ENCODE results near the gene RHAG. TPM values are rescaled to one million over a fixed set of nuclear protein-coding genes. Genes with fewer than 3 reads are reported as not detected.
"Not testable (repeated sequence)": the region's sequence is repeated elsewhere in the genome, so short reads cannot be mapped to it uniquely, and the experiment has no call there.

The RHAG gene
- total and polyA plus RNA-seq, 7 donors = 0.81 to 1.4 (median 0.83) TPM; not detected in 4

GRCh38 chr6:49618257-49618656, 18.4 kb downstream of the RHAG start:
- H3K4me3 ChIP-seq = no peak overlapping the region
- no peaks in the 10 kb centered on the region for H3K4me1 ChIP-seq
- H3K27me3 ChIP-seq = no peaks in the 10 kb centered on the region
- intact Hi-C loops (cut with DNase I) = no loop called here
- H3K27ac ChIP-seq = no peak overlapping the region
- DNase-seq = no peak
- no peaks in the 10 kb centered on the region for H3K9me3 ChIP-seq
- TF ChIP-seq CTCF (IDR thresholded peaks at IDR 0.05) = no peak
- TF ChIP-seq EP300 (IDR thresholded peaks at IDR 0.05) = no peak
- no peaks in the 10 kb centered on the region for H3K36me3 ChIP-seq

- H3K27me3 ChIP-seq; H3K27ac ChIP-seq; H3K9me3 ChIP-seq; DNase-seq; H3K4me1 ChIP-seq; H3K36me3 ChIP-seq; intact Hi-C loops (cut with DNase I); H3K4me3 ChIP-seq: not testable (repeated sequence)
- 81 to 82% methylated on average over 5 of the region's 5 CpGs for WGBS, 2 donors
Observed at GRCh38 chr6:49614144-49614543, 22.5 kb downstream of the RHAG start.

- no peaks in the 10 kb centered on the region for H3K4me1 ChIP-seq
- intact Hi-C loops (cut with DNase I) = no loop called here
Observed at GRCh38 chr6:49609285-49609684, 27.4 kb downstream of the RHAG start.

GRCh38 chr6:49608275-49608674, 28.4 kb downstream of the RHAG start:
- H3K27me3 ChIP-seq; H3K4me1 ChIP-seq; H3K27ac ChIP-seq; DNase-seq; intact Hi-C loops (cut with DNase I); H3K4me3 ChIP-seq; H3K9me3 ChIP-seq; H3K36me3 ChIP-seq: not testable (repeated sequence)
- WGBS, 2 donors = 85 to 91% methylated on average over 9 of the region's 9 CpGs

More at GRCh38 chr6:49609285-49609684, 27.4 kb downstream of the RHAG start:
- TF ChIP-seq EP300 (IDR thresholded peaks at IDR 0.05) (no peak), POLR2AphosphoS5 (IDR thresholded peaks at IDR 0.05) (no peak), CTCF (IDR thresholded peaks at IDR 0.05) (no peak)
- H3K4me3 ChIP-seq = no peak overlapping the region
- WGBS, 2 donors = 57 to 78% methylated on average over 1 of the region's 1 CpG
- no peaks in the 10 kb centered on the region for H3K27me3 ChIP-seq
- H3K9me3 ChIP-seq = no peaks in the 10 kb centered on the region
- no peaks in the 10 kb centered on the region for H3K36me3 ChIP-seq
- H3K27ac ChIP-seq = no peak overlapping the region
- no peak for DNase-seq

GRCh38 chr6:49607391-49607982, 29.2 kb downstream of the RHAG start:
- DNase-seq = no peak
- TF ChIP-seq CTCF (IDR thresholded peaks at IDR 0.05) = no peak
- TF ChIP-seq EP300 (IDR thresholded peaks at IDR 0.05) = no peak
- TF ChIP-seq POLR2A (IDR thresholded peaks at IDR 0.05) = no peak
- TF ChIP-seq POLR2AphosphoS5 (IDR thresholded peaks at IDR 0.05) = no peak
- intact Hi-C loops (cut with DNase I) = no loop called here

GRCh38 chr6:49606721-49607390, 29.8 kb downstream of the RHAG start:
- TF ChIP-seq POLR2AphosphoS5 (IDR thresholded peaks at IDR 0.05) = peak in 1 of 4 donors; percentile 33
- peak in 3 of 4 experiments; percentile 51 to 71 (median 52) for TF ChIP-seq CTCF (IDR thresholded peaks at IDR 0.05)
- no peak for TF ChIP-seq POLR2A (IDR thresholded peaks at IDR 0.05)
- Histone ChIP-seq H3K4me1 (no peaks in the 10 kb centered on the region), H3K4me3 (no peak overlapping the region), H3K27ac (no peak overlapping the region), H3K9me3 (no peaks in the 10 kb centered on the region), H3K27me3 (no peaks in the 10 kb centered on the region), H3K36me3 (no peaks in the 10 kb centered on the region)
- DNase-seq = no peak
- intact Hi-C loops (cut with DNase I) = no loop called here
- WGBS, 2 donors = 12 to 37% methylated on average over 4 of the region's 4 CpGs

More at GRCh38 chr6:49607391-49607982, 29.2 kb downstream of the RHAG start:
- no peak overlapping the region for H3K4me3 ChIP-seq
- no peaks in the 10 kb centered on the region for H3K36me3 ChIP-seq
- H3K4me1 ChIP-seq = no peaks in the 10 kb centered on the region
- no peaks in the 10 kb centered on the region for H3K9me3 ChIP-seq
- no peaks in the 10 kb centered on the region for H3K27me3 ChIP-seq
- no peak overlapping the region for H3K27ac ChIP-seq

GRCh38 chr6:49604080-49604479, 32.6 kb downstream of the RHAG start:
- DNase-seq; H3K4me1 ChIP-seq; H3K27me3 ChIP-seq; intact Hi-C loops (cut with DNase I); H3K36me3 ChIP-seq; H3K27ac ChIP-seq; H3K4me3 ChIP-seq; H3K9me3 ChIP-seq: not testable (repeated sequence)
- WGBS, 2 donors = 91 to 98% methylated on average over 3 of the region's 3 CpGs

- H3K27me3 ChIP-seq; H3K27ac ChIP-seq; H3K4me3 ChIP-seq; H3K4me1 ChIP-seq; H3K9me3 ChIP-seq; H3K36me3 ChIP-seq; DNase-seq; intact Hi-C loops (cut with DNase I): not testable (repeated sequence)
- WGBS, 2 donors = 87 to 91% methylated on average over 5 of the region's 5 CpGs
Observed at GRCh38 chr6:49587262-49587661, 49.4 kb downstream of the RHAG start.

Measured in sigmoid colon (tissue), 7 donors.